Gastrocnemius medialis (tissue), 4 donors: ENCODE measurements around the gene LEF1. TPM values are rescaled to one million over a fixed set of nuclear protein-coding genes. Genes with fewer than 3 reads are reported as not detected.

ENCODE experiments used
- ATAC-seq, 2 donors: fragments of 150-250 bp; one replicate each; pipeline ENCODE4 v1.9.1; 2016
- DNase-seq, 2 donors: peaks; one replicate each; pipeline ENCODE4 v3.0.0-alpha.2; 2019
- H3K27ac ChIP-seq, 4 donors: fragments of 200-600 bp; sonication (generic); 1 replicate in 1 of 4; 2 replicates in 3 of 4; pipeline ENCODE4 v1.5.1; 2016 to 2018; ENCODE audit warnings: mild to moderate bottlenecking in 2 of 4, moderate library complexity in 1 of 4
- H3K27me3 ChIP-seq, 3 donors: fragments of 200-600 bp; sonication (generic) in 2 of 3; 1 replicate in 1 of 3; 2 replicates in 2 of 3; pipeline versions ENCODE4 v1.5.1 to v1.6.0; 2016 to 2019; ENCODE audit warnings: mild to moderate bottlenecking in 1 of 3, moderate library complexity in 1 of 3
- H3K36me3 ChIP-seq, 2 donors: fragments of 200-600 bp; sonication (generic) in 1 of 2; one replicate each; pipeline ENCODE4 v1.5.1; 2017 to 2018
- H3K4me1 ChIP-seq, 2 donors: fragments of 200-600 bp; sonication (generic) in 1 of 2; one replicate each; pipeline ENCODE4 v1.5.1; 2016 to 2017; ENCODE audit warnings: mild to moderate bottlenecking in 2 of 2
- H3K4me3 ChIP-seq, 4 donors: fragments of 200-600 bp; sonication (generic) in 3 of 4; 1 replicate in 1 of 4; 2 replicates in 3 of 4; pipeline ENCODE4 v1.5.1; 2016 to 2019; ENCODE audit warnings: mild to moderate bottlenecking in 2 of 4
- H3K9me3 ChIP-seq, 3 donors: fragments of 200-600 bp; sonication (generic) in 2 of 3; 1 replicate in 1 of 3; 2 replicates in 2 of 3; pipeline ENCODE4 v1.5.1; 2016 to 2019
- POLR2A ChIP-seq, 2 donors: fragments of 450-650 bp; IDR thresholded peaks; one replicate each; pipeline ENCODE4 v1.6.1; 2017; ENCODE audit warnings: antibody characterized with exemption in 2 of 2, mild to moderate bottlenecking in 2 of 2, moderate library complexity in 2 of 2
- in situ Hi-C, 4 donors: fragments of 200-750 bp; cut with MboI; loops; one replicate each; pipeline versions ENCODE4 v1.15.0 to v1.8.0; 2017; ENCODE audit warnings: low sequenced_read_pairs in 4 of 4
- intact Hi-C: fragments of 100-400 bp; cut with DNase I; formaldehyde crosslinking; loops from one replicate; pipeline ENCODE4 v1.15.1; 2023; ENCODE audit warnings: low total_unique reads
- total RNA-seq, 4 donors: library from RNA; depleted of rRNA; stranded (reverse); fragments of >200 nt; gene quantifications; one replicate each; pipeline versions ENCODE4 v1.1.0 to v1.2.3, GENCODE V29; 2016
- TF ChIP-seq, protein P1 (sequence below), 5 experiments: fragments of 450-650 bp in 3 of 5; fragments of 200-600 bp in 2 of 5; sonication (generic) in 2 of 5; IDR thresholded peaks in 4 of 5; conservative IDR thresholded peaks in 1 of 5; 1 replicate in 4 of 5; 2 replicates in 1 of 5; pipeline ENCODE4 v1.5.1; 2016 to 2019; ENCODE audit warnings: antibody characterized with exemption in 5 of 5, mild to moderate bottlenecking in 3 of 5, moderate library complexity in 3 of 5

Gene LEF1
- total RNA-seq, 4 donors from 2014 or later: 0.33 TPM; not detected in 3

DNA sequence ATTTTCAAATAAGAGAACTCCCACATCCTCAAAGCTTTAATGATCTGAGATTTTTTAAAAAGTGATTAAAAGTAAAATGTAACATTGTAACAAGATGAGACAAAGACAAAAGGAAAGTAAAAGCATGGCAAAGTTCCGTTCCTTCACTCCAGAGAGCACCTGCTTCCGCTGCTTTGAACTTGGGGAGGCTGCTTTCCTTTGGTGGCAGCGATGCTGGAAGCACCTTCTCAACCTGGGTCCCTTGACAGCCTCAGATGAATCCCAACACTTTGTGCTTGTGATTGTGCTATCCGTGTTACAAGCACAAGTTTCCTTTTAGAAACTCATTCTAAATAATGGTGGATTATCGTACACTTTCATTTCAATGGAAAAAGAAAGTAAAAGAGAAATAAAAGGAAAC is 119.3 kb downstream of the LEF1 start:
- Histone ChIP-seq H3K27ac (no peak overlapping the region), H3K4me1 (peaks cover 9 to 13% of the 10 kb centered on the region in 2 donors), H3K4me3 (no peak overlapping the region), H3K27me3 (no peaks in the 10 kb centered on the region), H3K9me3 (no peaks in the 10 kb centered on the region), H3K36me3 (no peaks in the 10 kb centered on the region)
- TF ChIP-seq, protein P1, sequence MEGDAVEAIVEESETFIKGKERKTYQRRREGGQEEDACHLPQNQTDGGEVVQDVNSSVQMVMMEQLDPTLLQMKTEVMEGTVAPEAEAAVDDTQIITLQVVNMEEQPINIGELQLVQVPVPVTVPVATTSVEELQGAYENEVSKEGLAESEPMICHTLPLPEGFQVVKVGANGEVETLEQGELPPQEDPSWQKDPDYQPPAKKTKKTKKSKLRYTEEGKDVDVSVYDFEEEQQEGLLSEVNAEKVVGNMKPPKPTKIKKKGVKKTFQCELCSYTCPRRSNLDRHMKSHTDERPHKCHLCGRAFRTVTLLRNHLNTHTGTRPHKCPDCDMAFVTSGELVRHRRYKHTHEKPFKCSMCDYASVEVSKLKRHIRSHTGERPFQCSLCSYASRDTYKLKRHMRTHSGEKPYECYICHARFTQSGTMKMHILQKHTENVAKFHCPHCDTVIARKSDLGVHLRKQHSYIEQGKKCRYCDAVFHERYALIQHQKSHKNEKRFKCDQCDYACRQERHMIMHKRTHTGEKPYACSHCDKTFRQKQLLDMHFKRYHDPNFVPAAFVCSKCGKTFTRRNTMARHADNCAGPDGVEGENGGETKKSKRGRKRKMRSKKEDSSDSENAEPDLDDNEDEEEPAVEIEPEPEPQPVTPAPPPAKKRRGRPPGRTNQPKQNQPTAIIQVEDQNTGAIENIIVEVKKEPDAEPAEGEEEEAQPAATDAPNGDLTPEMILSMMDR (IDR thresholded peaks at IDR 0.05 in 4 of 5, conservative IDR thresholded peaks at IDR 0.05 in 1 of 5): no peak
- TF ChIP-seq POLR2A (IDR thresholded peaks at IDR 0.05): no peak
- no peak for ATAC-seq
- in situ Hi-C loops (no loop called here), intact Hi-C loops (no loop called here)
- no peak for DNase-seq

DNA sequence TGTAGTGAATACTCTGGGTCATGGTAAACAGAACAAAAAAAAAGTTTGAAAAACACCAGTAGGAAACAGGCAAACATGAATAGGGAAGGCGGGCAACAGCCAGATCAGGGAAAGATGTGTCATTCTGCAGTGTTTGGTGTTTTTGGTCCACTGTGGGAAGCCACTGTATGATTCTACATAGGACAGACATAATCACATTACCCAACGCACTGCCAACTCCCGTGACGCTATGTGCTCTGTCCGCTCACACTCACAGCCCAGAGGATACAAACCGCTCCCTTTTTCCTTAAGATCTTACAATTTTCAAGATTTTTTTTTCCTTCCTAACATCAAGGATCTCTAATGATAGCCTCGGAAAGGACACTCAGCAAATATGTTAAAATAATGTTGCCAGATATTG is 119.7 kb downstream of the LEF1 start:
- H3K27me3 ChIP-seq: no peaks in the 10 kb centered on the region
- no peak overlapping the region for H3K4me3 ChIP-seq
- in situ Hi-C loops (no loop called here), intact Hi-C loops (no loop called here)
- no peaks in the 10 kb centered on the region for H3K9me3 ChIP-seq
- TF ChIP-seq, protein P1 (IDR thresholded peaks at IDR 0.05 in 4 of 5, conservative IDR thresholded peaks at IDR 0.05 in 1 of 5): no peak
- TF ChIP-seq POLR2A (IDR thresholded peaks at IDR 0.05): no peak
- DNase-seq (no peak), ATAC-seq (no peak)
- H3K27ac ChIP-seq: no peak overlapping the region
- H3K4me1 ChIP-seq: peaks cover 9 to 13% of the 10 kb centered on the region in 2 donors
- no peaks in the 10 kb centered on the region for H3K36me3 ChIP-seq

DNA sequence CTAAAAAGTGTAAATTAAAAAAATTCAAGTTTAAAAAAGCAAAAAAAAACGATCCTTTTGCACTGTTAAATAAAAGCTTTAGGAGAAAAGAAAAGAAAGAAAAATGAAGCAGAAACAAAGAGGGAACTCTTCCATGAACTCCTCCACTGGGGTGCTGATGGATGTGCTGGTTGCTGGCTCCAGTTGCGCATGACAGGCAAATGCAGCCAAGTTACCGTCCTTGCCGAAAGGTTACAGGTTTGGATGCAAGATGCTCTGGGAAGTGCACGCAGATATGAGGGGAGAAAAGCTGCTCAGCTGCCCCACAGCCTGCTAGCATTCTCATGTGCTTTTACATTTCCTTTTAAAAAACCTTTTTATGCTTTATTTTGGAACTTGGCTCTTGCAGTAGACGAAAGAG is 120.6 kb downstream of the LEF1 start:
- TF ChIP-seq POLR2A (IDR thresholded peaks at IDR 0.05): no peak
- TF ChIP-seq, protein P1 (IDR thresholded peaks at IDR 0.05 in 4 of 5, conservative IDR thresholded peaks at IDR 0.05 in 1 of 5): no peak
- no peak overlapping the region for H3K27ac ChIP-seq
- H3K36me3 ChIP-seq: no peaks in the 10 kb centered on the region
- H3K27me3 ChIP-seq: no peaks in the 10 kb centered on the region
- H3K9me3 ChIP-seq: no peaks in the 10 kb centered on the region
- DNase-seq (no peak), ATAC-seq (no peak)
- intact Hi-C loops: no loop called here
- H3K4me3 ChIP-seq: no peak overlapping the region
- in situ Hi-C loops: no loop called here
- peaks cover 9 to 13% of the 10 kb centered on the region in 2 donors for H3K4me1 ChIP-seq

DNA sequence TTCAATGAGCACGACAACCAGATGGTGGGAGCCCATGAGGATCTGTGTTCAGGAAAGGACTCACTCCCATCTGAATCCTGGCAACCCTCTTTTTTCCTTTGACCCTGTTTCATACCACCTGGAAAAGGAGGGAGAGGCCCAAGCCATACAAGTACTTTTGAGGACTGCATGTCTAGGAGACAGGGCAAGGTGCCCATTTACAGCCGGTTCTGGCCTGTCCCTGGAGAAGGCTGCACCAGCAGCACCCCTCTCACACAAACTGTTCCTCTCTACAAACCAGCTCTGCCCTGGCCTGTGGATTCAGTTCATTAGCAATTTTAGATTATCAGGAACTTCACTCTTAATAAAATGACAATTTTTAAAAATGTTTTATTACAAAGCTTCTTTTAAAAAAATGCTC is 121.5 kb downstream of the LEF1 start:
- TF ChIP-seq POLR2A (IDR thresholded peaks at IDR 0.05): no peak
- TF ChIP-seq, protein P1 (IDR thresholded peaks at IDR 0.05 in 4 of 5, conservative IDR thresholded peaks at IDR 0.05 in 1 of 5): no peak
- ATAC-seq (no peak), DNase-seq (no peak)
- intact Hi-C loops (no loop called here), in situ Hi-C loops (no loop called here)
- Histone ChIP-seq H3K9me3 (no peaks in the 10 kb centered on the region), H3K36me3 (no peaks in the 10 kb centered on the region), H3K4me1 (peaks cover 9 to 13% of the 10 kb centered on the region in 2 donors), H3K27ac (no peak overlapping the region), H3K27me3 (no peaks in the 10 kb centered on the region), H3K4me3 (no peak overlapping the region)

DNA sequence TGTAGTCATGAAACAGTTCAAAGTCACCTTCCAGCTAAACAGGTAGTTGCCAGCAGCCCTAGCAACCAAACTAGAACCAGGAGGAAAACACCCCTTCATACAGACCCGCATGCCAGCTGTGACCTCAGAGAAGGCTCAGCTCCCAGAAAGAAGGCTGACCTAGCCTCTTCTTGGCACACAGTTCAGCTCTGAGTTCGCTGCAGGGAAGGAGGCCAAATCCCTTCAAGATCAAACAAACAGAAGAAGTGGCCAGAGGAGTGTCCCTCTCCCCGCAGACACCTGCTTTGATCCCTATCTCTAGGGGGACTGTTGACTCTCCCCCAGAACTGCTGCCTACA is 123.1 kb downstream of the LEF1 start:
- Histone ChIP-seq H3K9me3 (no peaks in the 10 kb centered on the region), H3K27ac (no peak overlapping the region), H3K4me3 (no peak overlapping the region), H3K4me1 (peaks cover 9 to 13% of the 10 kb centered on the region in 2 donors), H3K36me3 (no peaks in the 10 kb centered on the region), H3K27me3 (no peaks in the 10 kb centered on the region)
- peak in 1 of 2 donors; percentile 30 for ATAC-seq
- TF ChIP-seq, protein P1 (IDR thresholded peaks at IDR 0.05 in 4 of 5, conservative IDR thresholded peaks at IDR 0.05 in 1 of 5): no peak
- TF ChIP-seq POLR2A (IDR thresholded peaks at IDR 0.05): no peak
- in situ Hi-C loops: no loop called here
- DNase-seq: peak in 1 of 2 donors; percentile 29
- intact Hi-C loops: no loop called here
